IgD-negative memory B cell (primary cell): ENCODE data around the gene FOXS1. TPM values are rescaled to one million over a fixed set of nuclear protein-coding genes. Genes with fewer than 3 reads are reported as not detected.

Experiments used
- H3K27ac Mint-ChIP-seq, 3 donors: one replicate each; pipeline ENCODE4 v1.8.0; 2020 to 2022; ENCODE audit warnings: mild to moderate bottlenecking in 3 of 3, mixed read lengths in 3 of 3, moderate library complexity in 1 of 3
- H3K27me3 Mint-ChIP-seq: one replicate; pipeline ENCODE4 v1.8.0; 2021; ENCODE audit warnings: mixed read lengths
- H3K36me3 Mint-ChIP-seq: one replicate; pipeline ENCODE4 v1.8.0; 2020; ENCODE audit warnings: mild to moderate bottlenecking, mixed read lengths
- H3K4me1 Mint-ChIP-seq, 3 donors: one replicate each; pipeline ENCODE4 v1.8.0; 2020 to 2022; ENCODE audit warnings: mixed read lengths in 3 of 3, mild to moderate bottlenecking in 1 of 3
- H3K4me3 Mint-ChIP-seq, 4 donors: one replicate each; pipeline ENCODE4 v1.8.0; 2020 to 2022; ENCODE audit warnings: mild to moderate bottlenecking in 4 of 4, mixed read lengths in 4 of 4, moderate library complexity in 3 of 4
- H3K9me3 Mint-ChIP-seq, 3 donors: one replicate each; pipeline ENCODE4 v1.8.0; 2020 to 2021; ENCODE audit warnings: mixed read lengths in 3 of 3, mild to moderate bottlenecking in 1 of 3
- polyA plus RNA-seq: library from polyadenylated mRNA; unstranded; fragments of 300-500 nt; fragmentation: Illumina TruSeq; gene quantifications from one replicate; pipeline ENCODE4 v1.2.3, GENCODE V29; 2021

The FOXS1 gene
- polyA plus RNA-seq, 1 donor from 2014 or later: not detected

DNA sequence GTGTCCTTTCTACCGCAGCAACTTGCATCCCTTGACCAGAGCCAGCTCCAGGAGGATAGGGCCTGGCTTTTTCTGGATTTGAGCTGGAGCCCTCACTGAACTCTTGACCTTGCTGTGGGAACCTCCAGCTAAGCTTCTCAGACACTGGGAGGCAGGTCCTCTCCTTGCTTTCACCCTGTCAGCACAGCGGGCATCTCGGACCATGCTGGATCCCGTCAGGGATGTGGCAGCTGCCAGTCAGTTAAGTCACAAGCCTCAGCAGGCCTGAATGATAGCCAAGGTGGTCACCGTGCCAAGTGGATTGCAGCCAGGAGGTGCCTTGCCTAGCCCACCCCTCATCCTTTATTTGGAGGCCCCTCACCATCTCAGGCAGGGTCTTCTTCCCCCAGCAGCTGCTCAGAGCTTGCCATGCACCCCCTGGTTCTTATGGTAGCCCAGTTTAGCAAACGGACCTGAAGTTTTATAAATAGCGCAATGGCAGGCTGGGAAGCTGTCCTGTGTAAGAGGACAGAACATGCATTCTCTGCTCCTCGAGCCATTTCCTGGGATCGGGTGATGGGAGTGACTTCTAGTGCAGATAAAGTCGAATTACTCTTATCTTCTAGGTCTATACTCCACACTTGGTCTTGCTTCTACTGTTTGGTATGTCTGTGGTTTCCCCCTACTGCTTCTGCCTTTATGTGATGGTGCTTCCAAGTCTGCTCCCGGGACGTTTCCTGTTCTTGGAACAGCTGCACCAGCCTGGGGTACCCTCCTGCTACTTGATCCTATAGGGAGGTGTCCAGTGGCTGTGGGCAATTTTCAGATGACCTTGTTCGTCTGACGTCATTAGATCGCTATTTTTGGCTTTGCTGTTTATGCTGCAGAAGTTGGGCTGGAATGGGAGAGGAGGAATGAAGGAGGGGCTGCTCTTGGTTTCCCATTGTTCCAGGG is 33.3 kb downstream of the FOXS1 start:
- Mint-ChIP-seq H3K4me1 (peaks cover 2 to 7% (median 2%) of the 10 kb centered on the region in 3 donors), H3K27me3 (no peaks in the 10 kb centered on the region), H3K27ac (no peak overlapping the region), H3K4me3 (no peak overlapping the region), H3K9me3 (no peaks in the 10 kb centered on the region), H3K36me3 (no peaks in the 10 kb centered on the region)

DNA sequence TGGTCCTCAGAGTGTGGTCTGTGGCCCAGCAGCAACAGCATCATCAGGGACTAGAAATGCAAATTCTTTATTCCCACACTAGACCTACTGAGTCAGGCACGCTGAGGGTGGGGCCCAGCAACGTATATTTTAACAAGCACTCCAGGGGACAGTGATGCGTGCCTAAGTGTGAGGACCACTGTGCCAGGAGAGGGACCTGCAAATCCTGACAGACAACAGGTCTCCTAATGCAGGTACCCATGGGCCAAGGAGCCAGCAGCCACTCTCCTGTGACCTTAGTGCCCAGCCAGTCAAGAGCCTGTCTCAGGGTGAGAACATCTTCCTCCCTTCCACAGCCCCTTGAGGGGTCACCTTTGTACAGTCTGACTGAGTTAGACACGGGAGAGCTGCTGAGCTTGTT is 34.2 kb downstream of the FOXS1 start:
- Mint-ChIP-seq H3K9me3 (no peaks in the 10 kb centered on the region), H3K27ac (no peak overlapping the region), H3K4me1 (peaks cover 7 to 11% (median 7%) of the 10 kb centered on the region in 3 donors), H3K4me3 (no peak overlapping the region), H3K36me3 (no peaks in the 10 kb centered on the region), H3K27me3 (no peaks in the 10 kb centered on the region)

DNA sequence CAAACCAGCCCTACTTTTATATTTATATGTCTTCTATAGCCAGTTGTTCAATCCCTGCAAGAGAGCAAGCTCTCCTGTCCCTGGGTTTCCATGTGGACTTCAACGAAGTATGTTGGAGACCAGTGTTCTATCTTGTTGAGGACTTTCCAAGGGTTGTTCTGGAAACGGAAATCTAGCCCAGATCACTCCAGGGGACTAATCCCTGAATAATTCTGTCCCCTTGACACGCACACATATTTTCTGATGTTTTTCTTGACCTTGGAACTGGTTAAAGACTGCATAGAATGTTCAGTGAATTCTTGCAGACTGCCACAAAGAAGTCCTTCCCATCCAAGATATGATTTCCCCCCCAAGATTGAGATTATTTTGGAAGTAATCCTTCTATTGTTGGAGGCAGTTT is 35.7 kb downstream of the FOXS1 start:
- Mint-ChIP-seq H3K27me3 (no peaks in the 10 kb centered on the region), H3K9me3 (no peaks in the 10 kb centered on the region), H3K4me1 (peaks cover 7 to 13% (median 7%) of the 10 kb centered on the region in 3 donors), H3K27ac (no peak overlapping the region), H3K4me3 (no peak overlapping the region), H3K36me3 (peaks cover 2% of the 10 kb centered on the region)

DNA sequence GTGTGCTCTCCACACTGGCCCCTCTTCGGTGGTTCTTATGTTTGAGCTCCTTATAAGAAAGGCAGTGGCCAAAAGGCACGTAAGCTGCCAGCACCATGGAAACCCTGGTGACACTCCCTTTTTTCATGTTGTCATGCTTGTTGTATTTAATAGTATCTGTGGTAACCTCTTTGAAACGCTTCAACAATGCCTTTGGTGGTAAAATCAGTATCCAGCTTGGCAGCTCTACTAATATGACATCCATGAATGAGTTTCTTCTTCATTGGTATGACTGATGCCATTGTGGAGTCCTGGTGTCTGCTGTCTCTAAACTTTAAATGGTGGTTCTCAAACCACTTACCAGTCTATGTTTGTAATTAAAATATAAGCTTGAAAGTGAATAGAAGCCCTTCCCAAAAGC is 36.9 kb downstream of the FOXS1 start:
- H3K9me3 Mint-ChIP-seq: no peaks in the 10 kb centered on the region
- no peak overlapping the region for H3K4me3 Mint-ChIP-seq
- no peak overlapping the region for H3K27ac Mint-ChIP-seq
- H3K4me1 Mint-ChIP-seq: peaks cover 7 to 13% (median 9%) of the 10 kb centered on the region in 3 donors
- no peaks in the 10 kb centered on the region for H3K27me3 Mint-ChIP-seq
- H3K36me3 Mint-ChIP-seq: peaks cover 2% of the 10 kb centered on the region

DNA sequence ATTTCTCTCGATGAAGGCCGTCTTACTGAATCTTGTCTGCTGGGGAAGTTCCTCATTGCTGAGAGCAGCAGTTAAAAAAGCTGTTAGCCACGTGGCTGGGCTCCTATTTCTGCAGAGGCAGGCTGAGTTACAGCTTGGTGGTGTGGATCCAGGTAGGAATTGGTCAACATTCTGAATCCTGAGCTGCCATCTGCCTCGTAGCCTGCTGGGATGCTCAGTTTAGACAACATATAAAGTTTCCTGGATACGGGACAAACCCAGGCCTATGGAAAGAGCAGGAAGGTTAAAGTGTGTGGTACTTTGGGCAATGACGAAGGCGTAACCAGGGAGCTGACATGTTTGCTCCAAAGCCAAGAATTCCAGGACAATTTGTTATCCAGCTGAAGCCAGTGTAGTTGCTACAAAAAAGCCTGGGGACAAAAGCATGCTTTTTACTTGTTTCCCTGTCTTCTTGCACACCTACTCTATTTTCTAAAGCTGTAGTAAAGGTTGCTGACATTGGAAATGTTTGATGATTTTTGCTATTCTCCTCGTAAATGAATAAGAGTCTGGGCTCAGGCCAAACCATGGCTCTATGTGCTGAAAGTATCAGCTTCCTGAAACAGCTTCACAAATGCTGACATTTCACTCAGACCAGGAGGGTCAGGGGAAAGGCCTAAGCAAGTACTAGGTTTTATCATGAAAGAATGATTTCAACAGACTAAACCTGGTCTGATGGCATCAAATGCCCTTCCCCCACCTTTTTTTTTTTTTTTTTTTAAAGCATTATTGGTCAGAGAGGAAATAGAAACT is 38.6 kb downstream of the FOXS1 start:
- peaks cover 7 to 13% (median 9%) of the 10 kb centered on the region in 3 donors for H3K4me1 Mint-ChIP-seq
- no peak overlapping the region for H3K27ac Mint-ChIP-seq
- no peaks in the 10 kb centered on the region for H3K9me3 Mint-ChIP-seq
- H3K4me3 Mint-ChIP-seq: no peak overlapping the region
- H3K27me3 Mint-ChIP-seq: no peaks in the 10 kb centered on the region
- peaks cover 4% of the 10 kb centered on the region for H3K36me3 Mint-ChIP-seq

DNA sequence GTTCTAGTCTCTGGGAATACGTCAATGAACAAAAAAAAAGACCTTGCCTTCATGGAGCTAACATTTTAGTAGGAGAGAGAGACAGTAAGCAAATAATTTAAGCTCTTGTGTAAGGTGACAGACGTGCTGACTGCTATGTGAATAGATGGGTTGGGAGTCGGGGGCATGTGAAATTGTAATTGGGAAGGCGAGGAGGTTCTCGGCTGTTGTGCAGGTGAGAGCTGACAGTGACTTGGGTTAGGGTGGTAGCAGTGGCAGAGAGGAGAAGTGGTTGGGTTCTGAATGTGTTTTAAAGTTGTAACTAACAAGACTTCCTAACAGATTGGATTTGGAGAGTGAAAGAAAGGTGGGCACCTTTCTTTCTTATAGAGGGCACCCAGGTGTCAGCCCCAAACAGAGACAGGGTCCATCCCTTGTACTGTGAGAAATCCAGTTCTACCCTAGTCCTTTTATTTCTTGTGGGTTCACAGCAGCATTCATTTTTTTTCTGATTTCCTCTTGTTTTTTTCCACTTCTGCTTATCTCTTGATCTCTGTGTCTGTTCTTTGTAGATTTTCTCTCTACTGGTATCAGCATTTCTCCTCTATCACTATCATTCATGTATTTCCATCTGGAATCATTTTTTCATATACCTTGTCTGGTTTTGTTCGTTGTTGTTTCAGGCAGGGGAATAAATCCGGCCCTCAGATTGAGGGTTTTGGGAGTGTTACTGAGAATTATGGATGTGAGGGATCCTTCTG is 41.7 kb downstream of the FOXS1 start:
- H3K27me3 Mint-ChIP-seq: no peaks in the 10 kb centered on the region
- H3K36me3 Mint-ChIP-seq: peaks cover 4% of the 10 kb centered on the region
- no peak overlapping the region for H3K27ac Mint-ChIP-seq
- H3K4me1 Mint-ChIP-seq: peaks cover 4 to 9% (median 6%) of the 10 kb centered on the region in 3 donors
- no peak overlapping the region for H3K4me3 Mint-ChIP-seq
- H3K9me3 Mint-ChIP-seq: no peaks in the 10 kb centered on the region

DNA sequence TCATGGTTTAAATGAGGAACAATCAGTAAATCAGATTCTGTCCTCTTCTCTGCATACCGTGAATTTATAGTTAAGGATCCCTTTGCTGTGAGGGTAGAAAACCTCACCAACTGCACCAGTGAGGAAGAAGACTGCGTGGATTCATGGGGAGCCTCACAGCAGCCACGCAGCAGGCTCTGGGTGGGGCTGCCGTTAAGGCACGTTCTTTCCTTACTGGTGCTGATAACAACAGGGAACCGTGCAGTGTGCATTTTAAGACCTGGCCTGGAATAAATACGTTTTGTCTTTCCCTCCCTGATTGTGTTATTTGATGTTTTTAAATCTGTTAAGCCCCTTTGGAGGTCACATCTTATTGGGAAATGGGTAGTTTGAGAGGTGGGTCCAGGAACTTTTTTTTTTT is 43.9 kb downstream of the FOXS1 start:
- no peak overlapping the region for H3K4me3 Mint-ChIP-seq
- no peaks in the 10 kb centered on the region for H3K9me3 Mint-ChIP-seq
- no peaks in the 10 kb centered on the region for H3K27me3 Mint-ChIP-seq
- H3K4me1 Mint-ChIP-seq: peaks cover 3 to 5% (median 5%) of the 10 kb centered on the region in 3 donors
- H3K36me3 Mint-ChIP-seq: peaks cover 4% of the 10 kb centered on the region
- H3K27ac Mint-ChIP-seq: peak overlapping the region in 1 of 3 donors; percentile 44

DNA sequence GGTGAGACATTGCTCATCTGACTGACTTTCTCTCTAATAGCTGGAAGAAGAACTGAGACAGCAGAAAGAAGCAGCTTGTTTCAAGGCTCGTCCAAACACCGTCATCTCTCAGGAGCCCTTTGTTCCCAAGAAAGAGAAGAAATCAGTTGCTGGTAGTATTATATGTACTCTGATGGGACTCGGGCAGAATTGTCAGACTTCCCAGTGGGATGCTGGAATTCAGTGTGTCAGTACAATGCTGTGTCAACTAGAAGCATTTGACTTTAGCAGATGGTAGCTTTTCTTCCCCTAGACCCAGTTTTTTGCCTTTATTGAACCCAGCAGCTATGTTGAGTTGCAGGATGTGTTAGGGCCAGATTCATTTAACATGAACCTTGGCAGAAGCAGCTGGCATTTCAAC is 48.0 kb downstream of the FOXS1 start:
- Mint-ChIP-seq H3K36me3 (no peaks in the 10 kb centered on the region), H3K4me1 (no peaks in the 10 kb centered on the region), H3K27ac (no peak overlapping the region), H3K27me3 (no peaks in the 10 kb centered on the region), H3K4me3 (no peak overlapping the region), H3K9me3 (no peaks in the 10 kb centered on the region)

Other genes starting within 250 kb of the FOXS1 start
- 2.2 TPM for gene ID1, start 240.3 kb downstream of the FOXS1 start, polyA plus RNA-seq
- gene COX4I2, start 207.7 kb downstream of the FOXS1 start, polyA plus RNA-seq: 0.38 TPM
- 9.8 TPM for gene BCL2L1, start 122.7 kb downstream of the FOXS1 start, polyA plus RNA-seq
- 0.49 TPM for gene TPX2, start 106.3 kb downstream of the FOXS1 start, polyA plus RNA-seq
- gene MYLK2, start 26.2 kb downstream of the FOXS1 start, polyA plus RNA-seq: not detected
- gene DUSP15, start 24.9 kb upstream of the FOXS1 start, polyA plus RNA-seq: not detected
- gene TTLL9, start 25.0 kb upstream of the FOXS1 start, polyA plus RNA-seq: not detected
- 26.5 TPM for gene PDRG1, start 106.4 kb upstream of the FOXS1 start, polyA plus RNA-seq
- gene XKR7, start 122.5 kb upstream of the FOXS1 start, polyA plus RNA-seq: not detected
- gene CCM2L, start 164.8 kb upstream of the FOXS1 start, polyA plus RNA-seq: not detected
- 52.0 TPM for gene HCK, start 206.6 kb upstream of the FOXS1 start, polyA plus RNA-seq